A673 (cell line): ENCODE results near the gene ZNF280A.

Experiments used
- CTCF ChIP-seq: fragments of 300-800, 200-600 bp; sonication (generic); conservative IDR thresholded peaks from 2 replicates; pipeline ENCODE4 v1.5.1; 2017; ENCODE audit warnings: low read depth, mild to moderate bottlenecking, antibody characterized with exemption, low read length, moderate library complexity, mixed read lengths
- EZH2 ChIP-seq: fragments of 200-600 bp; sonication (generic); IDR thresholded peaks from 2 replicates; pipeline ENCODE4 v1.6.1; 2017; ENCODE audit warnings: borderline replicate concordance, low read depth, mild to moderate bottlenecking, mixed read lengths, antibody characterized with exemption, low read length; ENCODE audit not compliant: poor library complexity, severe bottlenecking

GRCh38 chr22:22488736-22489135 is 31.3 kb downstream of the ZNF280A start:
- TF ChIP-seq CTCF = no peak
- no peak for TF ChIP-seq EZH2
